HG03354 (cell line): ENCODE results near the gene SELENOO.

ENCODE experiments used
- ATAC-seq: cut with Tn5 transposase; IDR thresholded peaks from one replicate; pipeline ENCODE4 v1.9.1; 2021; ENCODE audit warnings: mild to moderate bottlenecking; ENCODE audit not compliant: unreplicated experiment, poor library complexity, severe bottlenecking

The SELENOO gene

DNA sequence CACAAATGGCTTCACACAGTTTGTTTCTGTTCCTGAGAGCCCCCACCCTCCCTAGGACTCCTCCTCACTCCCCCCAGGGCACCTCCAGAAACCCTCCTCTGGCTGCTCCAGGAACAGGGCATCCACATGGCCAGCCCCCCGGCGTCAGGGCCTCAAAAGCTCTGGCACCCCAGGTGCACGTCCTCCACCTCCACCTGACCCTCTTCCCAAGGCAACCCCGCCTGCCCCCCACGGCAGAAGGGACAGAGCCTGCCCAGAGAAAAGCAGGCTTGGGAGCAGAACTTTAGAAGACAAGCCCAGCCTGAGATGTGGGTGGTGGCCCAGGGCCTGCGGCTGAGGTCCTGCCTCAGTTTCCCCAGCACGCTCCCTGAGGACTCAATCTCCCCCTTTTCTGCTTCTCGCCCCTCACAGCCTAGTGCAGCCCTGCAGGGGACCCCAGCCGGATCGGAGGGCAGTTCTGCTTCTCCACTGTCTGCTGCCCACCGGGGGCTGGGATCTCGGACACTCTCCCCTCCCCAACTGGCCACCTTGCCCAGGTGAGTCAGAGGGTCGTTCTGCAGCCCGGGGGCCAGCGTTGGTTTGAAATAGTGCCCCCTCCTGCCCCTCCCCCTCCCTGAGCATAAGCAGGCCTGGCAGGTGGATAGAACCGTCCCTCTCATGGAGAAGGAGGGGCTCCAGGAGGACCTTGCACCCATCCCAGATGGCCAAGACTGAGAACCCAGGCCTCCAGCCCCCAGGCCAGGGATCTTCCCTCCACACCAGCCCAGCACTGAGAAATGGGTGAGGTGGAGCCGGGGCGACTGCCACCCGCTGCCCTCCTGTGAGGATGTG lies 17.5 kb upstream of the SELENOO start:
- no peak for ATAC-seq

- no peak for ATAC-seq
Measured at GRCh38 chr22:50184004-50184901, 16.6 kb upstream of the SELENOO start.

GRCh38 chr22:50184902-50185374 lies 15.9 kb upstream of the SELENOO start:
- no peak for ATAC-seq

- peak; percentile 41 for ATAC-seq
Measured at GRCh38 chr22:50185375-50186087, 15.3 kb upstream of the SELENOO start, which contains the start of gene TRABD. TRABD (plus strand) TSS chr22:50185913; CDS start chr22:50193061, 7,148 bp downstream.

DNA sequence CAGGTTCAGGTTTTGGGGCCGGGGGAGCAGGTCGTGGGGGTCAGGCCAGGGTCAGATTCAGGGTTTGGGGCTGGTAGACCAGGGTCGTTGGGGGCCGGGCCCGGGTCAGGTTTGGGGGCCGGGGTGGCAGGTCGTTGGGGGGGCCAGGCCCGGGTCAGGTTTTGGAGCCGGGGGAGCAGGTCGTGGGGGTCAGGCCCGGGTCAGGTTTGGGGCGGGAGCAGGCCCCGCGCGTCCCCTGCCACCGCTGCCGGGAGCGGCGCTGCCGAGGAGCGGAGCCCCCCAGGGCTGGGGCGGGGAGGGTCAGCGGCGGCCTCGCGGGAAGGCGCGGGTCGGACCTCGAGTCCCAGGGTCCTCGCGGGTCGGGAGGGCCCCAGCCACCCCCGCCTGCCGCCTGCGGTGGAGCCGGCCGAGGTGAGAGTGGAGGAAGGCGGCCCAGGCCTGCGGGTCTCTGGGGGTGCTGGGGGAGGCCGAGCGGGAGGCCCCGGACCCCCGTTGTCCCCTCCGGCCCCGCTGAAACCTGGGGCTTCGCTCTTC lies 14.6 kb upstream of the SELENOO start:
- no peak for ATAC-seq

DNA sequence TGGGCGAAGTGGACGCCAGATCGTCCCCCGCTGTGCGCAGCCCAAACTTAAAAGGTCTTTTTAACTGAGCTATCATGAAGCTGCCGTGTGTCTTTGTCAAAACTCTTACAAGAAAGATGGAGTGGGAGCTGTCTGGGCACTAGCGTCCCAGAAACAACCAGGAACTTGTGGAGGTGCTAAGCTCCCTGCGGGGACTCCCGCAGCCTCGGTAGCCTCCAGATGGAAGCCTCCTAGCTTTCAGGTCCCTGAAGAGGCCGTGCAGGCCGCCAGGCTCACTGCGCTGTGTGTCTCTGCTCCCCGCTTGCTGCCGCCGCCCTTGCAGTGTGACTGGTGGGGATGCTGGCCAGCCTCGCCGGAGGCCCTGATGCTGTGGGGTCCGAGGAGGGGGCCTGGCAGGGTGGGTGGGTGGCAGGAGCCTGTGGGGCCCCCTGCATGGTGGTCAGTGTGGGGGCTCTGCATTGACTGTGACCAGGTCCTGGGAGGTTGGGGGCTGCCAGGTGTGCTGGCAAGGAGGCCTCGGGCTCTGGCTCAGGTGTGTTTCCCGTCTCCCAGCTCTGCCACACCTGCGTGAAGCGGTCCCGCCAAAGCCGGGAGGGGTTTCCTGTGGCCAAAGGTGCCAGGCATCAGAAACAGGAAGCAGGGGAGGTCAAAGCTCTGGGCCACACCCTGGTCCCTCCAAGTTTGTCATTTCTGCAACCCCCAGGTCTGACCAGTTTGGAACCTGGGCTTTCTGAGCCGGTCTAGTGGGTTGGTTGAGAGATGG lies 13.9 kb upstream of the SELENOO start:
- ATAC-seq = no peak

- ATAC-seq = no peak
Measured at GRCh38 chr22:50188356-50188755, 12.5 kb upstream of the SELENOO start.

DNA sequence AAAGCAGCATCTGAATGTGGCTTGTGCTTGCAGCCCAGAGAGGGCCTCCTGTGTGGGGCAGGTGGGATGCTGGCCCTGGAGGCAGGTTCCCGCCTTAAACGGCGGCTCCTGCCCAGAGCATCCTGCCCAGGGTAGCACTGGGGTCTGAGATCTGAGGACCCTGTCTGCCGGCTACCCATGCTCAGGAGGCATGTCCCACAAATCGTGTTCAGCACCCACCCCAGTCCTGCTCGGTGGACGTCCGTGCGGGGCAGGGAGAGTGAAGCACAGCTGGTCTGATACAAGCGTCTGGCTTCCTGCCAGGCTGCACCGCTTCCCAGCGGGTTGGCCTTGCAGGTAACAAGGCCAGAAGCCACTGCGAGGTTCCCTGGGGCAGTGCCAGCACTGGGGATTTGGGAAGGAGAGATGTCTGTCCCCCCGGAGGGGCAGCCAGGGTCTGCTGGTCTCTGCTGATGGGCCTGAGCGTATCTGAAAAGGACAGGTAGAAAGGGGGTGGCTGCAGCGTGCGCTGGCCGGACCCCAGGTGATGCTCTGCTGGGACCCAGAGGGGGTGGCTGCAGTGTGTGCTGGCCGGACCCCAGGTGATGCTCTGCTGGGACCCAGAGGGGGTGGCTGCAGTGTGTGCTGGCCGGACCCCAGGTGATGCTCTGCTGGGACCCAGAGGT lies 11.5 kb upstream of the SELENOO start:
- ATAC-seq = no peak

DNA sequence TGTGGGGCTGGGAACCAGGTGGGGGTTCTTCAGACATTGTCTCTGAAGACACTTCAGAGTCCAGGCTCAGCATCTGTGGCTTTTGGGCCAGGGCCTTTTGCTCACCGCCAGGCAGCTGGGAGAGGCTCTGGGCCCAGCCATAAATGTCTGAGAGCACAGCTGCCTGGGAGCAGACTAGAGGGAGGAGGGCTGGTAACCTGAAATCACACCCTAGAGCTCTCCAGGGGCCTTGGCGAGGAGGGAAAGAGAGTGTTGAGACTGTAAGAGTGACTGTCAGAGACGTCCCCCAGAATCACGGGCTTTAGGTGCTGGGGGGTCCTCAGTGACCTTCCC lies 11.0 kb upstream of the SELENOO start:
- no peak for ATAC-seq

GRCh38 chr22:50190182-50190940 lies 10.4 kb upstream of the SELENOO start:
- ATAC-seq = peak; percentile 45

GRCh38 chr22:50190941-50191741 lies 9.7 kb upstream of the SELENOO start:
- ATAC-seq = peak; percentile 29

- ATAC-seq = no peak
Measured at GRCh38 chr22:50192436-50193204, 8.2 kb upstream of the SELENOO start.

- no peak for ATAC-seq
Measured at GRCh38 chr22:50193621-50194020, 7.2 kb upstream of the SELENOO start.

GRCh38 chr22:50194037-50194805 lies 6.6 kb upstream of the SELENOO start:
- no peak for ATAC-seq

DNA sequence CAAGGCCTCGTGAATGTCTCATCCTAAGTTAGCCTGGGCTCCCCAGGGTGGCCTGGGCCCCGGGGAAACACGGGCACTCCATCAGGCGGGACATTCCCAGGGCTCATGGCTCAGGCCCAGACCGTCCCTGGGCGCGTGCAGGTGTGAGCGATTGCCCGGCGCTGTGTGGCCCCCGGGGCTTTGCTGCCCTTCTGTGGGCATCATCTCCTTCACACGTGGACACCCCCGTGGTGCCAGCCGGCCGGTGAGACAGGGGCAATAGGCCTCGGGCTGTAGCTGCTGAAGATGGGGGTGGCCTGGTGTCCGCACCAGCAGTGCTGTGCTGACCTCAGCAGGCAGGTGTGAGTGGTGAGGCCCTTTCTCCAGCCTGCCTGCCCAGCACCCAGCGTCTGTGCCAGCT lies 4.6 kb upstream of the SELENOO start:
- ATAC-seq = no peak
